Measurements from ENCODE around the gene TNXB.

Gene TNXB

DNA sequence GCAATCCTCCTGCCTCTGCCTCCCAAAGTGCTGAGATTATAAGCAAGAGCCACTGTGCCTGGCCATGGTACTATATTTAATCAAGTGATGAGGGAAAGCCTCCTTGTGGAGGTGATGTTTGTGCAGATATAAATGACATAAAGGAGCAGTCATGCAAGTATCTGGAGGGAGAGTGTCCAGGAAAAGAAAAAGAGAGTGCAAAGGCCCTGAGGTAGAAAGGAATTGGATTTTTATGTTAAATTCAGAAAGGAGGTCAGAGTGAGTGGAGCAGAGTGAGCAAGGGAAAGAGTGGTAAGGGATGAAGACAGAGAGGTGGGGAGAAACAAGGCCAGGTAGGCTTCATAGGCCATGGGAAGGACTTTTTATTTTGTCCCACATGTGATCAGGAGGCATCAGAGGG, 28.3 kb upstream of the TNXB start:
- no peak for DNase-seq

DNA sequence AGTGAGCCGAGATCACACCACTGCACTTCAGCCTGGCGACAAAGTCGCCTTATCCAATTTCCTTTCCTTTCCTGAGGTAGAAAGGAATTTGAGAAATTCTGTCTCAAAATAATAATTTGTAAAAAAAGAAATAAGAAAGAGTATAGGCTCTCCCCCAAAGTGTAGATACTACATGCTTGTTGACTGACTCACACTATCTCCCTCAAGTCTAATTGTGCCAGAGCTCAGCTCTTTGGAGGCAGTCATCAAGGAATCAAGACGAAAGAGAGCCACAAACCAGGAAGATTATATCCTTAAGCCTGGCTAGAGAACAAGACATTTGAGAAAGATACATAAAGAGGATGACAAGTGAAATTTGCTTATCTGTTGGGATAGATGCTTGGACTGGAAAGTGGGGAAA, 24.6 kb upstream of the TNXB start:
- no peak for DNase-seq

DNA sequence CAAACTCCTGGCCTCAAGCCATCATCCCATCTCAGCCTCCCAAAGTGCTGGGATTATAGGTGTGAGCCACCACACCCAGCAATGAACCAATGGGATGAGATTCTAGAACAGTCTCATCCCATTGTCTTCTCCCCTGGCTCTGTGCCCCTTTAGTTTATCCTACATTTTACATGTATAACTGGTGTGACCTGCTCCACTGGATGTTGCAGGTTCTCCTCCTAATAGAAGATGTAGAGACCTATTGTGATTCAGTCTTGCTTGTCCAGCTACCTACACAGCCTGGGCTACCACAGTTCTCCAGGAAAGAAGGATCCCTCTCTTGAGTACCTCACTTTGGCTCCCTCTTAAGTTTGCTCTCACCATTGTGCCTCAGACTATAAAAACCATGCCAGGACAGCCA, 23.0 kb upstream of the TNXB start:
- DNase-seq = no peak

DNA sequence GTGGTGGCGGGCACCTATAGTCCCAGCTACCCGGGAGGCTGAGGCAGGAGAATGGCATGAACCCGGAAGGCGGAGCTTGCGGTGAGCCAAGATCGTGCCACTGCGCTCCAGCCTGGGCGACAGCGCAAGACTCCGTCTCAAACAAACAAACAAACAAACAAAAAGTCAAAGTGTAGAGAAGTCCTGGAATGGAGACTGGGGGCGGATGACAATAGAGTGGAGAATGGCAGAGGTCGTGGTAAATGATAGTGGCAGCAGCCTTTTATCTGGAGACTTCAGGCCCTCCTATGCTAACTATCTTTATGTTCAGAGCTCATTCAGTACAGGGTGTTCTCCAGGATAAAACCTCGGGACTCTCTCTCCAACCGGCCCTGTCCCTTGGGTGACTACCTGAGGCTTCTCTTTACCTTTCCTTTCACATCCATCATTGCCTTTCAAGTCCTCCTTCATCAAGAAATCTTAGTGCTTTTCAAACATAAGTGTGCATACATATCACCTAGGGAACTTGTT, 22.4 kb upstream of the TNXB start:
- DNase-seq = no peak

DNA sequence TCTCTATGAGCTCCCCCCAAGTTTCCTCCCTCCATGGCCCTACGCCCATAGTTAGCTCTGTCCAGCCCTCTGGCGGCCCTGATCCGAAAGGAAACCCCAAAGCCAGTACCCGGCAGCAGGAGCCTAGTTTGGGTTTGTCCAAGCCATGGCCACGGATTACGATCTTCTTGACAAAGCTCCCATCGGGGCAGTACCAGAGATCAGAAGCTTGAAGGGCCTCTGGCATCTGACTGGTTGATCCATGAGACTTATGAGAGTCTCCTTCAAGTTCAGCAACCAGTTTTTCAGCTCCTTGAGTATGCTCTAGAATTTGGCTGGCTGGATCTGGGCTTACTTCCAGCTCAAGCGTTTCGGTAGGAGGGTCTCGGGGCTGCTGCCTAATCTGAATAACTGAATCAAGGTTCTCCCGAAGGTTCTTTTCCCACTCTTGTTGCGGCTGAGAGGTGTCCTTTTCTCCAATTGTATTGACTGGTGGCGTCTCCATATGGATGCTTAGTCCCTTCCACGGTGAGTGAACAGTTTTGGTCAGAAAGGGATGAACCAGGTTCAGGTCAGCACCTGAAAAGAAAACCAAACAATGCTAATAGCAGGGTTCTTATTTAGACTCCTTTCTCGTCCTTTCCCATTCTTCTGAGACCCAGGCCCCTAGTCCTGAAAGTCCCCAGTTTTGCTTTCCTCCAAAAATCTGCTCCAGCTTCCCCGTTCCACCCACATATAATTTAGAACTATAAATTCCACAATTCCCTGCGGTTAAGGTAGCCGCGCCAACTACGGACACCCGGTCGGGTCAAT, 20.4 kb upstream of the TNXB start:
- no peak for DNase-seq

DNA sequence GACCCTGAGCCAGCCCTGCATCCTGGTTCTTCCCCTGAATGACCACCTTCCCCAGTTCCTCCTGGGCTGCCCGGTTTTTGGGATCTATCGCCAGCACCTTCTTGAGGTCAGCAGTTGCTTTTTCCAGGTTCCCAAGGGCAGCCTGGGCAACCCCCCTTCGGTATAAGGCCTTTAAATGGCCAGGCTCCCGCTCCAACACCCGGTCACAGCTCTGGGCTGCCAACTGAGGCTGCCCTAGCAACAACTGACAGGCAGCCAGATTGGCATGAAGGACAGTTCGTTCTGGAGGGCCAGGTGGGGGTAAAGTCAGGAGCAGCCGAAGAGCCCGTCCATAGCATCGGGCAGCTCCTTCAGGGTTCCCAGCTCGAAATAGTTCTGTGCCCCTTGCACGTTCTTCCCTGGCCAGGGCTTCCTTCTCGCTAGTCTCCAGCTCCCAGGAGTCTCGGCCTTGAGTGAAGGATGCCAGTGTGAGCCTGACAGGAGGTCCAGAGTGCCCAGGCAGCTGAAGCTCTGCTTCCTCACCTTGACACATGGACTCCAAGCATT, 19.7 kb upstream of the TNXB start:
- no peak for DNase-seq

DNA sequence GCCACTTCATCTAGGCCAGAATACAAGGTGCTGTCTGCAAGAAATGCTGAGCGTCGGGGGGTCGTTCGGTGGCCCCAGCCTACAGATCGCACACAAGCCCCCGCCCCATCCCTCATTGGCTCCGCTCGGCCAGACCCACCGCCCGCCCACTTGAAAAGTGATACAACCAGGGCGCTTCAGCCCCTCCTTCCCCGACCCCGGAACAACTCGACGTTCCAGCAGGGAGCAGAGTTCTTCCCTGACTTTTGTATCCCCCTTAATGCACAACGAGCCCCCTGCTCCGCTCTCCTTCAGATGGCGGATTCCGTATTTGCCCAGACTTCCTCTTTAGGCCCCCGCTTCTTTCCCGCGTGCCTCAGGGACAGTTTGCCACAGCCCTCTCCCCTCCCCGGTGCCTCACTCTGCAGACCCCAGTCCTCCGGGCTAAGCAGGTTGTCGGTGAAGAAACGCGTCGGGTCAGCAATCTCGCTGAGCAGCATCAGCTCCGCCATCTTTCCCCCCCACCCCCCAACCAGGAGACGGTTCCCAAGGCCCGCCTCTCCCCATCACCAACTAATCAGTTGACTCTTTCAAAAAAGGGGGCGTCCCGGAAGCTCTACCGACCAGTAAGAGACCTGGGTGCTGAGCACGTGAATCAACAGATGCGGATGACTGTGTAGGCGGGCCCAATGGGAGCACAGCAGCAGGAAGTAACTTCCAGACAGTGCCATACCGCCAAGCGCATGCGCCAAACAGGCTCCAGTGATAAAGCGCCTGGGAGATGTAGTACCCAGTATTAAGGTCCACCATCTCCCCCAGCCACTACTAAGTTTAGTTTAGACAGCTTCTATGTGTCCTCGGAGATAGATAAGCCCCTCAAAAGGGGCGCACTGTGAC, 18.8 kb upstream of the TNXB start, which contains the start of gene ATF6B:
Gene ATF6B, minus strand, starts transcription at position 530 of the 876 bp plus-strand sequence. Its CDS starts 39 bp downstream, at position 491.
- DNase-seq = peak; percentile 99

DNA sequence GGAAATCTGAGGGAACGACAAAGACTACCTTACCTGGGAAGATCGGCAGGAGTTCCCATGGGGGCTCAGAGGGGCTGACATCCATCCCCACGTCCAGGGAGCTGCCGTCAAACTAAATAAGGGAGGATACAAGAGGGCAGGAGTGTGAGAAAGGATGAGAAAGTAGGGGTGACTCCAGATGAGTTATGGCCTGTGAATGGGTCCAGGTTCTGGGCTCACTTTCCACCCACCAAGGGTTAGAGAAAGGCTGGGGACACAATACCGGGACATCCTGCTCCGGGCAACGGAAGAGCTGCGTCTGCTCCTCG, 18.2 kb upstream of the TNXB start:
- no peak for DNase-seq

DNA sequence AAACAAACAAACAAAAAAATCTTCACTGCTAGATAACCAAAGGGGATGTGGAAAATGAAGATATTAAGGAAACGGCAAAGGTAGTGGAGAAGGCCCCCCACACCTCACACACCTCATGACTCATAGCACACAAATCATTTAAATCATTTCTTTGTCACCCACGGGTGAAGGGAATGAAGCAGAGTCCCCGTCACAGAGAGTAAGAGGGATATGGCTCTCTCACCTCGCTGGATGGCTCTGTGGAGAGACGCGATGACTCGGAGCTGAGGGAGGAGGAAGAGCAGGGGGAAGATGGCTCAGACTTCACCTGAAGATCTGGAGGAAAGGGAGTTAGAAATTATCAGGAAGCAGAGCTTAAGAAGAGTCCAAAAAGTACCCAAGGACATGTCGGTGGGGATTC, 17.7 kb upstream of the TNXB start:
- DNase-seq = no peak

DNA sequence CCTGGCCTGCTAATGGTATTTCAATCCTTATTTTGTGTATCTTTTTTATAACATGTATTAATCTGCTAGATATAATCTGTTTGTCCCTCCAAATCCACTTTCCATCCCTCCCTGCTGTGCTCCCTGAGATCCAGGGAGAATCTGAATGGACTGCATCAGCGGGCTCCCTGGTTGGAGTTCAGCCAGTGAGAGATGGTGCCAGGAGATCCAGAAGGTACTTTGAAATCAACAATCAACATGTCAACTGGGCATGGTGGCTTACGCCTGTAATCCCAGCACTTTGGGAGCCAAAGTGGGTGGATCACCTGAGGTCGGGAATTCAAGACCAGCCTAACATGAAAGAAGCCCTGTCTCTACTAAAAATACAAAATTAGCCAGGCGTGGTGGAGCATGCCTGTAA, 14.5 kb upstream of the TNXB start:
- DNase-seq = no peak

DNA sequence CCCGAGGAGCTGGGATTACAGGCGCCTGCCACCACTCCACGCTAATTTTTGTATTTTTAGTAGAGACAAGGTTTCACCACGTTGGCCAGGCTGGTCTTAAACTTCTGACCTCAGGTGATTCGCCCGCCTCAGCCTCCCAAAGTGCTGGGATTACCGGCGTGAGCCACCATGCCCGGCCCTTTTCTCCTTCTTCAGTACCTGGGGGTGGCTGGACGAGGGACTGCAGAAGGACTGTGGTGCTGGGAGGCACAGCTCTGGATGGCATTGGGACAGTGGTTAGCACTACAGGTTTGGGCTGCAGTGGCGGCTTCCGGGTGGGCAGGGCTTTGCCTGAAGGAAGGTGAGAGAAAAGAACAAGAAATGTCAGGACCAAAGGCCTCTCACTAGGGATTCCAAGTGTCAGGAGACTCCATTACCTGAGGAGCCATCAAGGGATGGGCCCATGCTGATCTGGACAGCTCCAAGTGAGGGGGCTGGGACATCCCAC, 11.5 kb upstream of the TNXB start:
- DNase-seq = no peak

DNA sequence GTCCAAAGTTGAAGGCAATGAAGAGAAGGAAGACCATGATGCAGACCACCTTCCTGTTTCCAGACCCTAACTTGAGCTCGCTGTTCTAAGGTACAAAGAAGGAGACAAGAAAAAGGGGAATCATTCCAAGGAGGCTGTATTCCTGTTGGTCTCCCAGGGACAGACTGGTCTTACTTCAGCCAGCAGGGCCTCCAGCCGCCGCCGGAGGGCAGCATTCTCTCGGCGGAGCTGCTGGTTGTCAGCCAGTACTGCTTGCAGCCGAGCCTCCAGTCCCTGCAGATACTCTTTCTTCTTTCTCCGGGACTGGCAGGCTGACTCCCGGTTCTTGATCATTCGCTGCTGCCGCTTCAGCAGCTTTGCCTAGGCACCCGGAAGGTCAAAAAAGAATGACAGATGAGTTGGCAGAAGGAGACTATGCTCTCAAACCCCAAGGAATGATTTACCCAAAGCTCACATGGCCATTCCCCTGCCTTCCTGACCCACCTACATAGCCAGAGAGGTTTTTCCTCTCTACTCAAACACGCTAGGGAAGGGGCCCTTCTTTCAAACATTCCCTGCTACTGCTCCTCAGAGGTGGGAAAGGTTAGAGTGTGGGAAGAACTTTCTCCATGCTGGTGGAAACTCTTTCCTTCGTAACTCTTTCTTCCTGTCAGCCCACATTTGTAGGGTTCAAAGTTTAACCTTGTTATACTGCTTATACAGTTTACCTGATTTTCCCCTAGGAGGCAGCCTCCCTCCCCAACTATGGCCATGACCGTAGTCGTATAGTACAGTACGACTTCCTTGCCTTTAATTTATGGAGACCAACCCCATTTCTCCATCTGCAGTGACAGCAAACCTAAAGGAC, 9.9 kb upstream of the TNXB start:
- DNase-seq = peak; percentile 11

DNA sequence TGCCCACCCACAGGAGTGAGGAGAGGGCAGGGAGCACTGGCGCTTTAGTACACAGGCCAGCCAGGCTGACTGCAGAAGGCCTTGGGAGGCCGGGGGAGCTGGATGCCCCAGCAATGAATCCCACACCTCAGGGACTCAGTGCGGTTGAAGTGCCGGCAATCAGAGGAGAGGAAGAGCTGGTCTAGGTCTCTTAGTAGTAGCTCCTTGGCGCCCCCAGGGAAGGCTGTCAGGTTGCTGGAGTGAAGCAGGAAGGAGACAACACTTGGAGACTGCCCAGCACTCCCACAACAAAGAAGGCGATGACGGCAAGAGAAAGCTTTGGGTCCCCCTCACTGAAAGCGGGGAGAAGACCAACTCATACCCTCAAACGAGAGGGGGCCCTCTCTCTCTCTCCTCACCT, 8.3 kb upstream of the TNXB start:
- no peak for DNase-seq

DNA sequence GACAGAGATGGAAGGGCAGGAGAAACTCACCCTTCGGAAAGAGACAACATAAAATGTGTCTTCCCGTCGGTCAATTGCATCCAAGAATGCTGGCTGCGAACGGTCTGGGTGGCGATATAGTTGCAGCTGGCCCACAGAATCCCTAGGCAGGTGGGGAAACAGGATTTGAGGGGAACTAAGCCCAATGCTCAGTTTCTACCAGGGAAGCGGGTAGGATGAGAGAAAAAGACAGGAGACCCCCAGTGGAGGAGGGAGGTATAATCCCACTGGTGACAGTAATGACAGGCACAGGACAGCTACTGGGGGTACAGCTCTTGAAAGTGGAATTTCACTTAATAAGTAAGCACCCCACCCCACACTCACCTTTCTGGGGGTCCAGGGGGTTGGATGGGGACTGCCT, 7.5 kb upstream of the TNXB start:
- DNase-seq = no peak

DNA sequence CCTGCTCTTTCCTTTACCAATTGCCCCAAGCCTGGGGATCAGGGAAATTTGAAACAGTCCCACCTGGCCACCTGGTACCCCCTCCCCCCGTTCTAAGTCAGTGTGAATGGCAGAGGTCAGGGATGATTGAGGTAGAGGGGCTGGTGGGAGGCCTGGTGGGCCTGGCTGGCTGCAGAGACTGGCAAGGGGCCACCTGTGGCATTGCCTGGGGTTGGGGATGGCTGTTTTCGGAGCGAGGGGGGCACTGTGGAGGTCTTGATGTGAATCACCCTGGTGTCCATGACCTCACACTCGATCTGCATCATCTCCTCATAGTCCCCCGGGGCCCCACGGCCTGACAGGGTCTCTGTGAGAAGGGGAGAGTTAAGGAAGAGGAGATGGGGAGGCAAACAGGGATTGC, 6.5 kb upstream of the TNXB start:
- no peak for DNase-seq

DNA sequence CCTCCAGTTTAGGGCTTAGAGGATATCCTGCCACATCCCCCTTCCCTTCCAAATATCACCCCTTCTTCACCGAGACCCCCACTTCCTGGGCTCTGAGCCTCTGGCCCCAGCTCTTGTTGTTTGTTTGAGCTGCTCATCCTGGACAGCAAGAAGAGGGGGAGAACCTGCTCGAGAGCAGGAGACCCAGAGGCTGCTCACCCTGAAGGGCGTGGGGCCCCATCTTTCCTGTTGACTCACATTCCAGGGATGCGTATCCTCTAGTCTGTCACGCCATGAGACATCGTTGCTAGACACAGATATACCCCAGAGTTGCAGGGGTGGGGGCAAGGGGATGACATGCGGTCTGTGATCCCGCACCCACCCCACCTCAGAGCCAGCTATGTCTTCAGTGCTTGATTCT, 5.7 kb upstream of the TNXB start:
- no peak for DNase-seq

DNA sequence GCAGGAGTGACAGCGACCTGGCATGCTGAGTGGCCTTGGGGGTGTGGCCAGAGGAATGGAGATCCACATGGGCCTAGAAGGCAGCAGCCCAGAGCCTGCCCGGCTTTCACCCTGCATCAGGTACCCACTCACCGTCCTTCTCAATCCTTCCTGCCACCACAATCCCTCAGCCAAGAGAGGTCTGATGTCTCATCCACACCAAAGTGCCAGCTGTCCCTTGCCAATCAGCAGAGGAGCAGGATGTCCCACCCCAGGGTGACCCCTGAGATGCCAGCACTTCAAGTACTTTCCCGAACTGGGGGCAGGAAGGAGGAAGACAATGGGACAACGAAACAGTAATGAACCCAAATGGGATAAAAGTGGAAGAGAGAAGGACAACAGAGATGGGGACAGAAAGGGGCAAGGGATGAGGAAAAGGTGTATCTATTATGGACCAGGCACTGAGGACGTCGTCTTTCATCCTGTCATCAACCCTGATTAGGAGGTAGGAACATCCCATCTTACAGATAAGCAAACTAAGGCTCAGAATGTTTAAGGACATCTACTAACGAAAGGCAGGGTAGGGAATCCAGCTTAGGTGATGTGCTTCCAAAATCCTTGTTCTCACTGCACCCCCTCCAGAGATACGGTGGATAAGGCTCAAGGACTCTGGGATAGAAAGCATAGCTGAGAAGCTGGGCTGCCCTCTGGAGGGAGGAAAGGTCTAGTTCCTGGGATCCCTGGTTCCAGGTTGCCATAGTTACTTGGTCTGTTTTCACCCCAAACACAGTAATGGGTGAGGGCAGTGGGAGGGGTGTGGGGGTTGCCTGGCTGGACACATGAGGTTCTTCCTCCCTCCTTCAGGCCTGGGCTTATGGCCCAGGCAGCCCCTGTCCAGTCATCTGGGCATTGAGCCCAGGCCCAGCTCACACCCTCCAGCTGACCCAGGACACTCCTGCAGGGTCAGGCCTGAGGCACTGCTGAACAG, 4.5 kb upstream of the TNXB start:
- no peak for DNase-seq

DNA sequence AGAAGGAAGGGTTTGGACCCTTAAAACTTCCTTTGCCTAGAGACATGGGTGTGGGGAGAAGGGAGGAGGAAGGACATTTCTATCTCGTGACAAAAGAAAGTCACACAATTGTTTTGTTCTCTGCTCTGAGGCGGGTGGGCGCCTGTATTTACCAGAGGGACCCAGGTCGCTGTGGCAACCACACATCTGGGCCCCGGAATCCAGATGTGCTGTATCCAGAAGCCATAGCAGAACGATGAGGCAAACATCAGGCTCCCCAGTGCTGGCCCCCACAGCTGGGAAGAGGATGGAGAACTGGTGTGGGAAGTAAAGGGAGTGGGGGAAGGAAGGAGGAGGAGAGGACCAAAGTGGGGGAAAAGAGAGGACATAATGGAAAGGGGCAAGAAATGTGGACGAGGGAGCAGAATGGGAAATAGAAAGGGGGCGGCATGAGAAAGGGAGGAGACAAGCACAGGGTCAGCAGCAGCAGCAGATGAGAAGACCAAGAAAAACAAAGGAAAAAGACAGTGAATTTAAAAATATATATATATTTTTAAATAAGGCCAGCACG, 3.4 kb upstream of the TNXB start:
- no peak for DNase-seq

DNA sequence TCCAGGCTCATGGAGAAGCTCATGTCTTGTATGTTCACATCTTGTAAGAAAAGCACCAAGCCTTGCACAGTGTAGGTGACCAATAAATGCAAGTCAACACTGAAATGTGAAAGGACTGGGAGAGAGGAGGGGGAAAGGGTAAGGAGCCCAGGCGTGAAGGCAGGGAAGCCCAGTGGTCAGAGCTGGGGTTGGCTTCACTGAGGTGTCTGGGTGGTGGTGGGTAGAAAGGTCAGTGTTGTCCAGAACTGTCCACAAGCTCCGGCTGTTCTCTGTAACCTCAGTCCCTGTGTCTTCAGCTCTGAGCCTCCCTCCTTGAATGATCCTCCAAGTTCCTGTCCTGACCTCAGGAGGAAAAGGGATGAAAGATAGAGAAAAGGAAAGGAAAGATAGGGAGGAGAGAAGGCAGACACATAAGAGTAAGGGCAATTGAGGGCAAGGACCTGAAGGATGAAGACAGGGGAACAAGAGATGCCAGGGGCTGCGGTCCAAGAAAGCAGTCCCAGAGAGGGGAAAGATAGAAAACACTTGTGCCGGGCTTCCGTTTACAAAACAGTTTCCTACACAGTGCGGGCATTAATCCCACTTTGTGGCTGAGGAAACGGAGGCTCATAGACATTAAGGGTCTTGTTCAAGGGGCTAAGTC, 2.4 kb upstream of the TNXB start:
- no peak for DNase-seq

DNA sequence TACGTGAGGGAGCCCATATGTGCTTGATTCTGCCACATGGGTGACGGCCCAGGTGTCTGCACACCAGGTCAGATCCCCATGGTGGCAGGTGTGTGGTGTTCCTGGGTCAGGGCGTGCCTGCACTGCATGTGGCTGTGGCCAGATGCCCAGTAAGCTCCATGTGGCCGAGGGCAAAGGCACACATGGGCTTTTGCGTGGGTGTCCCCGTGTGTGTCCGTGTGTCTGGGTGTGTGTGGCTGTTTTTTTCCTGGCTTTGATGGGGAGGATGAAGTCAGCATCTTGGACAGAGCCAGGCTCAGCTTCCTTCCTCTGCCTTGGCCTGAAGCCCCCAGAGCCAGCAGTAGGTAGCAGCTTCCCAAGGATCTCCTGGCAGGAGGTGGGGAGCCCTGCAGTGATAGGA, 1.5 kb upstream of the TNXB start:
- DNase-seq = no peak

DNA sequence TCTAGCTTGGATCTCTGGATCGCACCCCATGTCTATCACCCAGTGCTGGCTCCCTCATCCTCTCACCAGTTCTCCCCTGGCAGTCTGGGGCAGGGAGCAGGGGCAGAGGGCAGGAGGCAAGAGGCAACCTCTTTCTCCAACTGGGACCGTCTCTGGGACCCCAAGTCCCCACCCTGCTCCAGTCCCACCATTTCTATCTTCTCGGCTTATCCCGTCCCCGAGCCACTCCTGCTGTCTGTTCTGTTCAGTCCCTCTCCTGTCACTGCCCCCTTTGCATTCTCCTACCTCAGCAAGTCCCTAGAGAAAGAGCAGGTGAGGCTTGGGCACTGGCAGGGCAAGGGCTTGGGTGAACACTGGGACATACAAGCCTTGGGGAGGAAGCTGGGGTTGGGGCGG, 625 bp upstream of the TNXB start:
- DNase-seq = no peak
